ENCODE data around the gene C16orf89.

Gene C16orf89

GRCh38 chr16:5060073-5060641 is 5.6 kb downstream of the C16orf89 start:
- H2BK120ac ChIP-seq (ENCODE audit: low read depth, low read length) = no peak overlapping the region
- no peak overlapping the region for H3K23ac ChIP-seq (ENCODE audit: low read length in 2 of 2)
- H3K36me3 ChIP-seq (ENCODE audit: control insufficient read depth in 1 of 2, insufficient read depth in 2 of 2, low read depth in 1 of 2, low read length in 2 of 2) = no peaks in the 10 kb centered on the region
- H3K27me3 ChIP-seq (ENCODE audit: control insufficient read depth in 1 of 2, insufficient read depth in 1 of 2, low read length in 2 of 2) = peaks cover 18 to 31% of the 10 kb centered on the region in 2 experiments
- H4K8ac ChIP-seq (ENCODE audit: low read length) = no peak overlapping the region
- no peak overlapping the region for H3K4me3 ChIP-seq (ENCODE audit: insufficient read depth in 1 of 2, low read depth in 1 of 2, low read length in 2 of 2)
- H3K14ac ChIP-seq (ENCODE audit: low read length in 2 of 2) = no peak overlapping the region
- H3K9ac ChIP-seq (ENCODE audit: low read length) = no peak overlapping the region
- H3K27ac ChIP-seq (ENCODE audit: low read length, poor library complexity, severe bottlenecking) = no peak overlapping the region
- H3K4ac ChIP-seq (ENCODE audit: low read depth in 1 of 2, low read length in 2 of 2) = no peak overlapping the region
- WGBS = 64% methylated on average over 10 of the region's 10 CpGs
- no peak overlapping the region for H2AFZ ChIP-seq (ENCODE audit: low read depth, low read length)
- no peak overlapping the region for H2BK12ac ChIP-seq (ENCODE audit: low read length in 2 of 2)
- DNase-seq = no peak
- H2BK15ac ChIP-seq (ENCODE audit: low read depth, poor library complexity, severe bottlenecking) = no peak overlapping the region
- H4K91ac ChIP-seq (ENCODE audit: low read length) = no peak overlapping the region
- H2AK5ac ChIP-seq (ENCODE audit: low read length, severe bottlenecking) = no peak overlapping the region
- peaks cover 8% of the 10 kb centered on the region for H3K4me1 ChIP-seq (ENCODE audit: control insufficient read depth, insufficient read depth, low read depth, low read length)
- no peak overlapping the region for H2BK5ac ChIP-seq (ENCODE audit: low read depth, low read length, poor library complexity, severe bottlenecking)
- no peaks in the 10 kb centered on the region for H3K9me3 ChIP-seq (ENCODE audit: control insufficient read depth, low read length)
- no peak overlapping the region for H3K18ac ChIP-seq (ENCODE audit: low read depth in 1 of 2, low read length in 2 of 2)
- no peaks in the 10 kb centered on the region for H3K79me1 ChIP-seq (replicated peaks; ENCODE audit: low read length, poor library complexity, severe bottlenecking)
- no peak overlapping the region for H3K4me2 ChIP-seq (ENCODE audit: low read length, poor library complexity, severe bottlenecking)

GRCh38 chr16:5059386-5060072 is 6.2 kb downstream of the C16orf89 start:
- H2AFZ ChIP-seq (ENCODE audit: low read depth, low read length) = no peak overlapping the region
- WGBS = 73% methylated on average over 6 of the region's 6 CpGs
- no peak overlapping the region for H4K8ac ChIP-seq (ENCODE audit: low read length)
- no peak overlapping the region for H3K27ac ChIP-seq (ENCODE audit: low read length, poor library complexity, severe bottlenecking)
- no peaks in the 10 kb centered on the region for H3K79me1 ChIP-seq (replicated peaks; ENCODE audit: low read length, poor library complexity, severe bottlenecking)
- no peak overlapping the region for H3K23ac ChIP-seq (ENCODE audit: low read length in 2 of 2)
- DNase-seq = no peak
- no peak overlapping the region for H4K91ac ChIP-seq (ENCODE audit: low read length)
- no peaks in the 10 kb centered on the region for H3K36me3 ChIP-seq (ENCODE audit: control insufficient read depth in 1 of 2, insufficient read depth in 2 of 2, low read depth in 1 of 2, low read length in 2 of 2)
- H2AK5ac ChIP-seq (ENCODE audit: low read length, severe bottlenecking) = no peak overlapping the region
- no peak overlapping the region for H3K4me3 ChIP-seq (ENCODE audit: insufficient read depth in 1 of 2, low read depth in 1 of 2, low read length in 2 of 2)
- no peak overlapping the region for H2BK120ac ChIP-seq (ENCODE audit: low read depth, low read length)
- H3K14ac ChIP-seq (ENCODE audit: low read length in 2 of 2) = no peak overlapping the region
- no peak overlapping the region for H3K9ac ChIP-seq (ENCODE audit: low read length)
- H3K27me3 ChIP-seq (ENCODE audit: control insufficient read depth in 1 of 2, insufficient read depth in 1 of 2, low read length in 2 of 2) = peaks cover 12 to 26% of the 10 kb centered on the region in 2 experiments
- H2BK15ac ChIP-seq (ENCODE audit: low read depth, poor library complexity, severe bottlenecking) = no peak overlapping the region
- H3K9me3 ChIP-seq (ENCODE audit: control insufficient read depth, low read length) = no peaks in the 10 kb centered on the region
- H2BK12ac ChIP-seq (ENCODE audit: low read length in 2 of 2) = no peak overlapping the region
- H3K4me1 ChIP-seq (ENCODE audit: control insufficient read depth, insufficient read depth, low read depth, low read length) = peaks cover 6% of the 10 kb centered on the region
- no peak overlapping the region for H3K18ac ChIP-seq (ENCODE audit: low read depth in 1 of 2, low read length in 2 of 2)
- H3K4ac ChIP-seq (ENCODE audit: low read depth in 1 of 2, low read length in 2 of 2) = no peak overlapping the region
- H3K4me2 ChIP-seq (ENCODE audit: low read length, poor library complexity, severe bottlenecking) = no peak overlapping the region
- H2BK5ac ChIP-seq (ENCODE audit: low read depth, low read length, poor library complexity, severe bottlenecking) = no peak overlapping the region

GRCh38 chr16:5058476-5058875 is 7.3 kb downstream of the C16orf89 start:
- H3K27ac ChIP-seq (ENCODE audit: low read length, poor library complexity, severe bottlenecking) = no peak overlapping the region
- H3K36me3 ChIP-seq (ENCODE audit: control insufficient read depth in 1 of 2, insufficient read depth in 2 of 2, low read depth in 1 of 2, low read length in 2 of 2) = no peaks in the 10 kb centered on the region
- no peaks in the 10 kb centered on the region for H3K79me1 ChIP-seq (replicated peaks; ENCODE audit: low read length, poor library complexity, severe bottlenecking)
- no peak overlapping the region for H4K91ac ChIP-seq (ENCODE audit: low read length)
- no peak overlapping the region for H3K23ac ChIP-seq (ENCODE audit: low read length in 2 of 2)
- 32% methylated on average over 7 of the region's 7 CpGs for WGBS
- H3K9ac ChIP-seq (ENCODE audit: low read length) = no peak overlapping the region
- H3K18ac ChIP-seq (ENCODE audit: low read depth in 1 of 2, low read length in 2 of 2) = no peak overlapping the region
- no peak overlapping the region for H2BK5ac ChIP-seq (ENCODE audit: low read depth, low read length, poor library complexity, severe bottlenecking)
- H2BK15ac ChIP-seq (ENCODE audit: low read depth, poor library complexity, severe bottlenecking) = no peak overlapping the region
- H2AFZ ChIP-seq (ENCODE audit: low read depth, low read length) = no peak overlapping the region
- H3K4me3 ChIP-seq (ENCODE audit: insufficient read depth in 1 of 2, low read depth in 1 of 2, low read length in 2 of 2) = no peak overlapping the region
- H4K8ac ChIP-seq (ENCODE audit: low read length) = no peak overlapping the region
- peak; percentile 51 for DNase-seq
- no peak overlapping the region for H2BK12ac ChIP-seq (ENCODE audit: low read length in 2 of 2)
- H3K9me3 ChIP-seq (ENCODE audit: control insufficient read depth, low read length) = no peaks in the 10 kb centered on the region
- peaks cover 6% of the 10 kb centered on the region for H3K4me1 ChIP-seq (ENCODE audit: control insufficient read depth, insufficient read depth, low read depth, low read length)
- H3K14ac ChIP-seq (ENCODE audit: low read length in 2 of 2) = no peak overlapping the region
- no peak overlapping the region for H2AK5ac ChIP-seq (ENCODE audit: low read length, severe bottlenecking)
- no peak overlapping the region for H3K4me2 ChIP-seq (ENCODE audit: low read length, poor library complexity, severe bottlenecking)
- H3K27me3 ChIP-seq (ENCODE audit: control insufficient read depth in 1 of 2, insufficient read depth in 1 of 2, low read length in 2 of 2) = peaks cover 14 to 21% of the 10 kb centered on the region in 2 experiments
- H3K4ac ChIP-seq (ENCODE audit: low read depth in 1 of 2, low read length in 2 of 2) = no peak overlapping the region
- H2BK120ac ChIP-seq (ENCODE audit: low read depth, low read length) = no peak overlapping the region

DNA sequence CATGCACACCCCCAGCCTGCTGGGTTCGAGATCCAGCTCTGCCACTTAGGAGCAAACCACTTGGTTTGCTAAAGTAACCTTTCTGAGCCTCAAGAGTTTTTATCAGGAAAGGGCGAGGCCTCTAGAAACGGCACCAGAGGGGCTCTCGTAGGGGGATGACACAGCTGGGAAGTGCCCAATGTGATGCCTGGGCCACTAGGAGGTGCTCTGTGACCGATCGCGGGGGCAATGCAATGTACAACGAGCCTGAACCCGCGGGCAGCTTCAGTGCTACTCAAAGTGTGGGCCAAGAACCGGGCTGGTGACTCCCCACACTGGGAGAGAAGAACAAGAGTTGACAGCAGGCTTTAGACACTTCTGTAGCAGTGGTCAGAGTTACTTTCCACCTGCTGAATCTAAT is 9.4 kb downstream of the C16orf89 start:
- no peak overlapping the region for H3K4ac ChIP-seq (ENCODE audit: low read depth in 1 of 2, low read length in 2 of 2)
- H3K4me1 ChIP-seq (ENCODE audit: control insufficient read depth, insufficient read depth, low read depth, low read length) = peaks cover 6% of the 10 kb centered on the region
- no peak overlapping the region for H2AK5ac ChIP-seq (ENCODE audit: low read length, severe bottlenecking)
- no peak overlapping the region for H3K4me3 ChIP-seq (ENCODE audit: insufficient read depth in 1 of 2, low read depth in 1 of 2, low read length in 2 of 2)
- H2BK120ac ChIP-seq (ENCODE audit: low read depth, low read length) = no peak overlapping the region
- no peak overlapping the region for H3K4me2 ChIP-seq (ENCODE audit: low read length, poor library complexity, severe bottlenecking)
- peak; percentile 14 for DNase-seq
- no peak overlapping the region for H2BK5ac ChIP-seq (ENCODE audit: low read depth, low read length, poor library complexity, severe bottlenecking)
- H2BK12ac ChIP-seq (ENCODE audit: low read length in 2 of 2) = no peak overlapping the region
- no peak overlapping the region for H3K23ac ChIP-seq (ENCODE audit: low read length in 2 of 2)
- no peak overlapping the region for H4K8ac ChIP-seq (ENCODE audit: low read length)
- no peaks in the 10 kb centered on the region for H3K9me3 ChIP-seq (ENCODE audit: control insufficient read depth, low read length)
- H3K9ac ChIP-seq (ENCODE audit: low read length) = no peak overlapping the region
- no peak overlapping the region for H3K27ac ChIP-seq (ENCODE audit: low read length, poor library complexity, severe bottlenecking)
- no peak overlapping the region for H2AFZ ChIP-seq (ENCODE audit: low read depth, low read length)
- no peak overlapping the region for H3K18ac ChIP-seq (ENCODE audit: low read depth in 1 of 2, low read length in 2 of 2)
- H3K14ac ChIP-seq (ENCODE audit: low read length in 2 of 2) = no peak overlapping the region
- peaks cover 6 to 8% of the 10 kb centered on the region in 2 experiments for H3K27me3 ChIP-seq (ENCODE audit: control insufficient read depth in 1 of 2, insufficient read depth in 1 of 2, low read length in 2 of 2)
- no peaks in the 10 kb centered on the region for H3K79me1 ChIP-seq (replicated peaks; ENCODE audit: low read length, poor library complexity, severe bottlenecking)
- H4K91ac ChIP-seq (ENCODE audit: low read length) = no peak overlapping the region
- no peaks in the 10 kb centered on the region for H3K36me3 ChIP-seq (ENCODE audit: control insufficient read depth in 1 of 2, insufficient read depth in 2 of 2, low read depth in 1 of 2, low read length in 2 of 2)
- H2BK15ac ChIP-seq (ENCODE audit: low read depth, poor library complexity, severe bottlenecking) = no peak overlapping the region
- 16% methylated on average over 11 of the region's 11 CpGs for WGBS

Data from mesenchymal stem cell (in vitro differentiated cells and primary cell).